Measurements from ENCODE around the gene PRAMEF27. TPM values are rescaled to one million over a fixed set of nuclear protein-coding genes. Genes with fewer than 3 reads are reported as not detected.
"Not testable (repeated sequence)": the region's sequence is repeated elsewhere in the genome, so short reads cannot be mapped to it uniquely, and the experiment has no call there.

Gene PRAMEF27
- not detected for total RNA-seq
- long read RNA-seq: 0 reads

DNA sequence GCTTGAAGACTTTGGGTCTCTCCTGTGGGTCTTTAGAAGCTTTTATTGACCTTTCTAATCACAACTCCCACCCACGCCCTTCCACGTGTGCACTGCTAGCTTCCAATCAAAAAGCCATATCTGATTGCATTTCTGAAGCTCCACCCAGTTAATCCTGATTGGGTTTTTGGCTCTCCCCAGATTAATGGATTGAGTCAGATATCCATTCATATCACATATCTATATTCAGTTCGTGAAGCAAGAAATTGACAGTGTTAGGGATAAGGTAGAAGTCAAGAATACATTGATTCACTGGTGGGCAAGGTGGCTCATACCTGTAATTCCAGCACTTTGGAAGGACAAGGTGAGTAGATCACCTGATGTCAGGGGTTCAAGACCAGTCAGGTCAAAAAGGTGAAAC, at the start of gene PRAMEF27:
Gene PRAMEF27, minus strand, starts transcription at position 101 of the 400 bp plus-strand sequence. CDS start 2,916 bp downstream, outside the sequence.
- H3K27ac ChIP-seq; H3K27me3 ChIP-seq; DNase-seq; intact Hi-C loops (cut with DNase I); H3K4me1 ChIP-seq; H3K9me3 ChIP-seq; H3K4me3 ChIP-seq; ATAC-seq; H3K36me3 ChIP-seq: not testable (repeated sequence)
- 60% methylated on average over 3 of the region's 3 CpGs for WGBS (ENCODE audit: insufficient coverage, low coverage, low lambda C conversion rate, missing lambda C conversion rate)

- H3K27ac ChIP-seq; H3K4me3 ChIP-seq; ATAC-seq; H3K4me1 ChIP-seq; H3K9me3 ChIP-seq; H3K27me3 ChIP-seq; H3K36me3 ChIP-seq; DNase-seq; intact Hi-C loops (cut with DNase I): not testable (repeated sequence)
- WGBS (ENCODE audit: insufficient coverage, low coverage, low lambda C conversion rate, missing lambda C conversion rate): no CpG with 5 or more reads among the region's 4 CpGs
Observed at GRCh38 chr1:13070474-13070873, 14.1 kb upstream of the PRAMEF27 start, which contains the start of gene PRAMEF25. Gene PRAMEF25, plus strand, starts transcription at chr1:13070774. Its CDS starts 2,920 bp downstream, at chr1:13073694.

GRCh38 chr1:13019846-13020245, 36.5 kb downstream of the PRAMEF27 start:
- not testable (repeated sequence) for DNase-seq

GRCh38 chr1:13011932-13012331, 44.4 kb downstream of the PRAMEF27 start:
- H3K27me3 ChIP-seq; H3K4me1 ChIP-seq; H3K36me3 ChIP-seq; H3K27ac ChIP-seq; DNase-seq; intact Hi-C loops (cut with DNase I); H3K4me3 ChIP-seq; H3K9me3 ChIP-seq: not testable (repeated sequence)
- WGBS (ENCODE audit: insufficient coverage, low coverage, low lambda C conversion rate, missing lambda C conversion rate): no CpG with 5 or more reads among the region's 7 CpGs
- ATAC-seq: peak; percentile 43 to 86 (median 66)

More at GRCh38 chr1:13019846-13020245, 36.5 kb downstream of the PRAMEF27 start:
- H3K27me3 ChIP-seq; H3K4me1 ChIP-seq; H3K27ac ChIP-seq; intact Hi-C loops (cut with DNase I); H3K9me3 ChIP-seq; H3K4me3 ChIP-seq; H3K36me3 ChIP-seq: not testable (repeated sequence)
- ATAC-seq: peak; percentile 54 to 64 (median 59)
- WGBS (ENCODE audit: insufficient coverage, low coverage, low lambda C conversion rate, missing lambda C conversion rate): no CpG with 5 or more reads among the region's 9 CpGs

DNA sequence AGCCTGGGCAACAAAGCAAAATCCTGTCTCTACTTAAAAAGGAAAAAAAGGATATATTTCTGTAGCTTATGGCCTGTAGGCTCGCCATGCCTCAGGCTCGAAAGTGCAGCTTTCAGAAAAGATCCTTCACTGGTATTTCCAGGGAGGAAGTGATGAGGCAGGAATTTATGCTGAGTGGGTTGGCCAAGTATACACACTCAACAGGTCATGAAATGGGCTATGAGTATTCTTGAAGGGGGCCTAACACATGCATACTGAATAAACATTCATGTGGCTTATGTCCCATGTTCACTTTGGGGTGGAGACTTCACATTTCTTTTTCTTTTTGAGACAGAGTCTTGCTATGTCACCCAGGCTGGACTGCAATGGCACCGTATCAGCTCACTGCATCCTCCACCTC, 47.0 kb downstream of the PRAMEF27 start:
- H3K4me1 ChIP-seq; H3K36me3 ChIP-seq; ATAC-seq; H3K27ac ChIP-seq; H3K9me3 ChIP-seq; intact Hi-C loops (cut with DNase I); H3K27me3 ChIP-seq; DNase-seq; H3K4me3 ChIP-seq: not testable (repeated sequence)
- WGBS (ENCODE audit: insufficient coverage, low coverage, low lambda C conversion rate, missing lambda C conversion rate): no CpG with 5 or more reads among the region's 3 CpGs

GRCh38 chr1:13005732-13006131, 50.6 kb downstream of the PRAMEF27 start:
- WGBS (ENCODE audit: insufficient coverage, low coverage, low lambda C conversion rate, missing lambda C conversion rate): 49% methylated on average over 2 of the region's 4 CpGs
- H3K36me3 ChIP-seq; H3K27me3 ChIP-seq; intact Hi-C loops (cut with DNase I); H3K9me3 ChIP-seq; H3K27ac ChIP-seq; H3K4me1 ChIP-seq; H3K4me3 ChIP-seq; DNase-seq: not testable (repeated sequence)
- ATAC-seq: peak in 3 of 4 donors; percentile 38 to 53 (median 47)
- TF ChIP-seq, protein P1, sequence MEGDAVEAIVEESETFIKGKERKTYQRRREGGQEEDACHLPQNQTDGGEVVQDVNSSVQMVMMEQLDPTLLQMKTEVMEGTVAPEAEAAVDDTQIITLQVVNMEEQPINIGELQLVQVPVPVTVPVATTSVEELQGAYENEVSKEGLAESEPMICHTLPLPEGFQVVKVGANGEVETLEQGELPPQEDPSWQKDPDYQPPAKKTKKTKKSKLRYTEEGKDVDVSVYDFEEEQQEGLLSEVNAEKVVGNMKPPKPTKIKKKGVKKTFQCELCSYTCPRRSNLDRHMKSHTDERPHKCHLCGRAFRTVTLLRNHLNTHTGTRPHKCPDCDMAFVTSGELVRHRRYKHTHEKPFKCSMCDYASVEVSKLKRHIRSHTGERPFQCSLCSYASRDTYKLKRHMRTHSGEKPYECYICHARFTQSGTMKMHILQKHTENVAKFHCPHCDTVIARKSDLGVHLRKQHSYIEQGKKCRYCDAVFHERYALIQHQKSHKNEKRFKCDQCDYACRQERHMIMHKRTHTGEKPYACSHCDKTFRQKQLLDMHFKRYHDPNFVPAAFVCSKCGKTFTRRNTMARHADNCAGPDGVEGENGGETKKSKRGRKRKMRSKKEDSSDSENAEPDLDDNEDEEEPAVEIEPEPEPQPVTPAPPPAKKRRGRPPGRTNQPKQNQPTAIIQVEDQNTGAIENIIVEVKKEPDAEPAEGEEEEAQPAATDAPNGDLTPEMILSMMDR (IDR thresholded peaks at IDR 0.05): peak in 1 of 4 donors; percentile 18

Other genes starting within 250 kb of the PRAMEF27 start
- not detected for gene PRAMEF11, start 225.2 kb downstream of the PRAMEF27 start, total RNA-seq
- not detected for gene HNRNPCL1, start 207.9 kb downstream of the PRAMEF27 start, total RNA-seq
- not detected for gene PRAMEF2, start 199.5 kb downstream of the PRAMEF27 start, total RNA-seq
- not detected for gene PRAMEF4, start 170.4 kb downstream of the PRAMEF27 start, total RNA-seq
- gene PRAMEF10, start 158.3 kb downstream of the PRAMEF27 start, total RNA-seq: 10 to 100 TPM in 1 of 6 experiments, 1 to 10 TPM in 2, under 1 TPM in 1, not detected in 2; 0.26 to 10.9 (median 4.1) TPM
- under 1 TPM in 1 of 6 experiments, not detected in 5; 0.16 TPM for gene PRAMEF7, start 140.0 kb downstream of the PRAMEF27 start, total RNA-seq
- gene PRAMEF6, start 109.0 kb downstream of the PRAMEF27 start, total RNA-seq: not detected
- gene HNRNPCL3, start 4.2 kb upstream of the PRAMEF27 start, total RNA-seq: not detected
- gene PRAMEF25, start 14.2 kb upstream of the PRAMEF27 start, total RNA-seq: not detected
- gene HNRNPCL2, start 60.3 kb upstream of the PRAMEF27 start, total RNA-seq: not detected
- not detected for gene PRAMEF26, start 99.4 kb upstream of the PRAMEF27 start, total RNA-seq
- not detected for gene HNRNPCL4, start 109.1 kb upstream of the PRAMEF27 start, total RNA-seq
- gene PRAMEF9, start 115.3 kb upstream of the PRAMEF27 start, total RNA-seq: not detected
- gene PRAMEF13, start 144.8 kb upstream of the PRAMEF27 start, total RNA-seq: not detected
- not detected for gene PRAMEF18, start 169.6 kb upstream of the PRAMEF27 start, total RNA-seq
- not detected for gene PRAMEF5, start 197.6 kb upstream of the PRAMEF27 start, total RNA-seq
- under 1 TPM in 1 of 6 experiments, not detected in 5; 0.49 TPM for gene PRAMEF8, start 228.6 kb upstream of the PRAMEF27 start, total RNA-seq
- gene PRAMEF33, start 247.0 kb upstream of the PRAMEF27 start, total RNA-seq: 1 to 10 TPM in 2 of 6 experiments, under 1 TPM in 2, not detected in 2; 0.13 to 6.0 (median 1.8) TPM

Measured in right lobe of liver (tissue), 6 donors.